Peyer's patch (tissue), 4 donors: Measurements from ENCODE around the gene MAPKAPK3.

ENCODE experiments used
- CTCF ChIP-seq, 6 experiments: fragments of 450-650 bp in 4 of 6; fragments of 200-600 bp in 2 of 6; sonication (generic) in 1 of 6; IDR thresholded peaks; one replicate each; pipeline ENCODE4 v1.5.1; 2017 to 2019; ENCODE audit warnings: antibody characterized with exemption in 6 of 6, mild to moderate bottlenecking in 3 of 6, moderate library complexity in 1 of 6
- POLR2A ChIP-seq, 2 donors: fragments of 450-650 bp; IDR thresholded peaks; one replicate each; pipeline ENCODE4 v1.5.1; 2017; ENCODE audit warnings: antibody characterized with exemption in 2 of 2, mild to moderate bottlenecking in 2 of 2, moderate library complexity in 2 of 2

- TF ChIP-seq CTCF (IDR thresholded peaks at IDR 0.05): no peak
- peak in 1 of 2 donors; percentile 12 for TF ChIP-seq POLR2A (IDR thresholded peaks at IDR 0.05)
Observed at GRCh38 chr3:50567386-50568167, 49.4 kb upstream of the MAPKAPK3 start, which contains the start of gene C3orf18.
